GM23338 (cell line): ENCODE measurements around the gene HDHD3.

Experiments
- CREB1 ChIP-seq: fragments of 250-450 bp; sonication (Bioruptor Pico); IDR thresholded peaks from 2 replicates; pipeline ENCODE4 v1.5.0; 2020; ENCODE audit warnings: low read depth, mild to moderate bottlenecking, moderate library complexity
- EZH2 ChIP-seq: fragments of 200-600 bp; sonication (generic); IDR thresholded peaks from one replicate; pipeline ENCODE4 v1.8.0; 2017; ENCODE audit warnings: antibody characterized with exemption, mild to moderate bottlenecking, low read depth; ENCODE audit not compliant: unreplicated experiment
- EZH2phosphoT487 ChIP-seq: fragments of 200-600 bp; sonication (generic); IDR thresholded peaks from one replicate; pipeline ENCODE4 v1.8.1; 2018; ENCODE audit warnings: antibody characterized with exemption; ENCODE audit not compliant: unreplicated experiment
- JUNB ChIP-seq: IDR thresholded peaks from one replicate; pipeline ENCODE4 v1.6.1; 2016; ENCODE audit warnings: antibody characterized with exemption; ENCODE audit not compliant: unreplicated experiment
- TF ChIP-seq, protein P1 (sequence below), 2 experiments: fragments of 200-600 bp in 1 of 2; sonication (generic) in 1 of 2; conservative IDR thresholded peaks; 2 replicates each; pipeline versions ENCODE4 v1.5.1 to v1.6.1; 2016 to 2017; ENCODE audit warnings: antibody characterized with exemption in 2 of 2, low read depth in 2 of 2, mild to moderate bottlenecking in 2 of 2, moderate library complexity in 1 of 2
- TF ChIP-seq, protein P2 (sequence below): IDR thresholded peaks from one replicate; pipeline ENCODE4 v1.6.1; 2018; ENCODE audit warnings: antibody characterized with exemption; ENCODE audit not compliant: unreplicated experiment

DNA sequence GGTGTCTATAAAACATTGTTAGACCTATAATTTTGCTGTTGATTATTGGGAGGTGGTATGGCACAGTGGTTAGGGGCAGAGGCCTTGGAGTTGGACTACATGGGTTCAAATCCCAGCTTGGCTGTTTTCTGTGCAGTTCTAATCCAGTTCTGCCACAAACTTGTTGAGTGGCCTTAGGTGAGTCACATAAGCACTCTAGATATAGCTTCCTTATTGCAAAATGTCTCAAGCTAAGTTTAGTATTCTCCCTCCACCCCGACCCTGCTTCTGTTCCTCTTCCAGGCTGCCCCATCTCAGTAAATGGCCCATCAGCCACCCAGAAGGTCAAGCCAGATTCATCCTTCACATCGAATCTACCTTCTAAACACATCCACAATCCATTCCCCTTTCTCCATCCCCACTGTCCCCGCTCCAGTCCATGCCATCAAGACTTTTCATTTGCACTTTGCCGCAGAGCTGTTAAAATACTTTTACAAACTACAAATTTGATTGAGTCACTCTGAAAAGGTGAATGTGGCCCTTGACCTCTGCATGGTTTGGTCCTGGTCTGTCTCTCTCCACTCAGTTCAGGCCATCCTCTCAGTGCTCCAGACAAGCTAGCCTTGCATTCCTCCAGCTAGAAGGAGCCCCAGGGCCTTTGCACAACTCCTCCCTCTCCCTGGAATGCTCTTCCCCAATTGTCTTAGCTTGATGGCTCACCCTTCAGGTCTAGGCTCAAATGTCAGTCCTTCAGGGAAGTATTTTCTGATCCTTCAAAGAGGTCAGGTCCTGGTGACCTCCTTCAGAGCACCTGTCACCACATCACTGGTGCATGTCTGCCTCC lies 10.0 kb upstream of the HDHD3 start:
- TF ChIP-seq, protein P1, sequence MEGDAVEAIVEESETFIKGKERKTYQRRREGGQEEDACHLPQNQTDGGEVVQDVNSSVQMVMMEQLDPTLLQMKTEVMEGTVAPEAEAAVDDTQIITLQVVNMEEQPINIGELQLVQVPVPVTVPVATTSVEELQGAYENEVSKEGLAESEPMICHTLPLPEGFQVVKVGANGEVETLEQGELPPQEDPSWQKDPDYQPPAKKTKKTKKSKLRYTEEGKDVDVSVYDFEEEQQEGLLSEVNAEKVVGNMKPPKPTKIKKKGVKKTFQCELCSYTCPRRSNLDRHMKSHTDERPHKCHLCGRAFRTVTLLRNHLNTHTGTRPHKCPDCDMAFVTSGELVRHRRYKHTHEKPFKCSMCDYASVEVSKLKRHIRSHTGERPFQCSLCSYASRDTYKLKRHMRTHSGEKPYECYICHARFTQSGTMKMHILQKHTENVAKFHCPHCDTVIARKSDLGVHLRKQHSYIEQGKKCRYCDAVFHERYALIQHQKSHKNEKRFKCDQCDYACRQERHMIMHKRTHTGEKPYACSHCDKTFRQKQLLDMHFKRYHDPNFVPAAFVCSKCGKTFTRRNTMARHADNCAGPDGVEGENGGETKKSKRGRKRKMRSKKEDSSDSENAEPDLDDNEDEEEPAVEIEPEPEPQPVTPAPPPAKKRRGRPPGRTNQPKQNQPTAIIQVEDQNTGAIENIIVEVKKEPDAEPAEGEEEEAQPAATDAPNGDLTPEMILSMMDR (conservative IDR thresholded peaks at IDR 0.05; ENCODE audit: low read depth in 2 of 2): no peak
- TF ChIP-seq EZH2 (no peak), CREB1 (CRISPR knock-in tag) (no peak), EZH2phosphoT487 (no peak), JUNB (no peak)
- TF ChIP-seq, protein P2, sequence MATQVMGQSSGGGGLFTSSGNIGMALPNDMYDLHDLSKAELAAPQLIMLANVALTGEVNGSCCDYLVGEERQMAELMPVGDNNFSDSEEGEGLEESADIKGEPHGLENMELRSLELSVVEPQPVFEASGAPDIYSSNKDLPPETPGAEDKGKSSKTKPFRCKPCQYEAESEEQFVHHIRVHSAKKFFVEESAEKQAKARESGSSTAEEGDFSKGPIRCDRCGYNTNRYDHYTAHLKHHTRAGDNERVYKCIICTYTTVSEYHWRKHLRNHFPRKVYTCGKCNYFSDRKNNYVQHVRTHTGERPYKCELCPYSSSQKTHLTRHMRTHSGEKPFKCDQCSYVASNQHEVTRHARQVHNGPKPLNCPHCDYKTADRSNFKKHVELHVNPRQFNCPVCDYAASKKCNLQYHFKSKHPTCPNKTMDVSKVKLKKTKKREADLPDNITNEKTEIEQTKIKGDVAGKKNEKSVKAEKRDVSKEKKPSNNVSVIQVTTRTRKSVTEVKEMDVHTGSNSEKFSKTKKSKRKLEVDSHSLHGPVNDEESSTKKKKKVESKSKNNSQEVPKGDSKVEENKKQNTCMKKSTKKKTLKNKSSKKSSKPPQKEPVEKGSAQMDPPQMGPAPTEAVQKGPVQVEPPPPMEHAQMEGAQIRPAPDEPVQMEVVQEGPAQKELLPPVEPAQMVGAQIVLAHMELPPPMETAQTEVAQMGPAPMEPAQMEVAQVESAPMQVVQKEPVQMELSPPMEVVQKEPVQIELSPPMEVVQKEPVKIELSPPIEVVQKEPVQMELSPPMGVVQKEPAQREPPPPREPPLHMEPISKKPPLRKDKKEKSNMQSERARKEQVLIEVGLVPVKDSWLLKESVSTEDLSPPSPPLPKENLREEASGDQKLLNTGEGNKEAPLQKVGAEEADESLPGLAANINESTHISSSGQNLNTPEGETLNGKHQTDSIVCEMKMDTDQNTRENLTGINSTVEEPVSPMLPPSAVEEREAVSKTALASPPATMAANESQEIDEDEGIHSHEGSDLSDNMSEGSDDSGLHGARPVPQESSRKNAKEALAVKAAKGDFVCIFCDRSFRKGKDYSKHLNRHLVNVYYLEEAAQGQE: no peak
